ENCODE data around the gene GPR141. TPM values are rescaled to one million over a fixed set of nuclear protein-coding genes. Genes with fewer than 3 reads are reported as not detected.

The GPR141 gene
- total RNA-seq, 1 donor from 2014 or later, result not detected

- Mint-ChIP-seq H3K27me3 (ENCODE audit: unreplicated experiment) (no peaks in the 10 kb centered on the region), H3K27ac (ENCODE audit: unreplicated experiment) (no peak overlapping the region), H3K36me3 (ENCODE audit: unreplicated experiment) (no peaks in the 10 kb centered on the region), H3K4me3 (ENCODE audit: unreplicated experiment) (no peak overlapping the region), H3K9me3 (ENCODE audit: unreplicated experiment) (no peaks in the 10 kb centered on the region), H3K4me1 (ENCODE audit: unreplicated experiment) (no peaks in the 10 kb centered on the region)
- DNase-seq (ENCODE audit: extremely low spot score, unreplicated experiment), result no peak
- no peak for TF ChIP-seq CTCF (IDR thresholded peaks at IDR 0.05)
These were observed 74.0 kb downstream of the GPR141 start for GRCh38 chr7:37757563-37757962.

- Mint-ChIP-seq H3K4me1 (ENCODE audit: unreplicated experiment) (no peaks in the 10 kb centered on the region), H3K36me3 (ENCODE audit: unreplicated experiment) (no peaks in the 10 kb centered on the region), H3K27me3 (ENCODE audit: unreplicated experiment) (no peaks in the 10 kb centered on the region), H3K9me3 (ENCODE audit: unreplicated experiment) (no peaks in the 10 kb centered on the region), H3K27ac (ENCODE audit: unreplicated experiment) (no peak overlapping the region), H3K4me3 (ENCODE audit: unreplicated experiment) (no peak overlapping the region)
- no peak for TF ChIP-seq CTCF (IDR thresholded peaks at IDR 0.05)
- no peak for DNase-seq (ENCODE audit: extremely low spot score, unreplicated experiment)
These were observed 75.0 kb downstream of the GPR141 start for GRCh38 chr7:37758501-37759045.

GRCh38 chr7:37759526-37759925 lies 76.0 kb downstream of the GPR141 start:
- Mint-ChIP-seq H3K27me3 (ENCODE audit: unreplicated experiment) (no peaks in the 10 kb centered on the region), H3K4me3 (ENCODE audit: unreplicated experiment) (no peak overlapping the region), H3K9me3 (ENCODE audit: unreplicated experiment) (peaks cover 3% of the 10 kb centered on the region), H3K36me3 (ENCODE audit: unreplicated experiment) (no peaks in the 10 kb centered on the region), H3K27ac (ENCODE audit: unreplicated experiment) (no peak overlapping the region), H3K4me1 (ENCODE audit: unreplicated experiment) (no peaks in the 10 kb centered on the region)
- no peak for TF ChIP-seq CTCF (IDR thresholded peaks at IDR 0.05)
- no peak for DNase-seq (ENCODE audit: extremely low spot score, unreplicated experiment)

GRCh38 chr7:37765421-37765829 lies 81.9 kb downstream of the GPR141 start:
- H3K9me3 Mint-ChIP-seq (ENCODE audit: unreplicated experiment), result peaks cover 3% of the 10 kb centered on the region
- no peak for TF ChIP-seq CTCF (IDR thresholded peaks at IDR 0.05)
- no peaks in the 10 kb centered on the region for H3K27me3 Mint-ChIP-seq (ENCODE audit: unreplicated experiment)
- H3K4me1 Mint-ChIP-seq (ENCODE audit: unreplicated experiment), result no peaks in the 10 kb centered on the region
- no peaks in the 10 kb centered on the region for H3K36me3 Mint-ChIP-seq (ENCODE audit: unreplicated experiment)
- no peak overlapping the region for H3K27ac Mint-ChIP-seq (ENCODE audit: unreplicated experiment)
- H3K4me3 Mint-ChIP-seq (ENCODE audit: unreplicated experiment), result no peak overlapping the region
- no peak for DNase-seq (ENCODE audit: extremely low spot score, unreplicated experiment)

- Mint-ChIP-seq H3K27me3 (ENCODE audit: unreplicated experiment) (no peaks in the 10 kb centered on the region), H3K4me3 (ENCODE audit: unreplicated experiment) (no peak overlapping the region), H3K9me3 (ENCODE audit: unreplicated experiment) (peaks cover 3% of the 10 kb centered on the region), H3K36me3 (ENCODE audit: unreplicated experiment) (no peaks in the 10 kb centered on the region), H3K4me1 (ENCODE audit: unreplicated experiment) (no peaks in the 10 kb centered on the region), H3K27ac (ENCODE audit: unreplicated experiment) (no peak overlapping the region)
- no peak for DNase-seq (ENCODE audit: extremely low spot score, unreplicated experiment)
- TF ChIP-seq CTCF (IDR thresholded peaks at IDR 0.05), result no peak
These were observed 82.4 kb downstream of the GPR141 start for GRCh38 chr7:37765872-37766525.
